IPS DF 4.7 (cell line): Measurements from ENCODE around the gene PPP6R3.
A peak's percentile ranks its signal among the peaks of the same experiment; 100 is the strongest.
"Not testable (repeated sequence)": the region's sequence is repeated elsewhere in the genome, so short reads cannot be mapped to it uniquely, and the experiment has no call there.

ENCODE experiments used
- DNase-seq: peaks from one replicate; pipeline ENCODE4 v3.0.0-alpha.2; 2013; ENCODE audit warnings: low spot score; ENCODE audit errors: extremely low read depth

The PPP6R3 gene

DNA sequence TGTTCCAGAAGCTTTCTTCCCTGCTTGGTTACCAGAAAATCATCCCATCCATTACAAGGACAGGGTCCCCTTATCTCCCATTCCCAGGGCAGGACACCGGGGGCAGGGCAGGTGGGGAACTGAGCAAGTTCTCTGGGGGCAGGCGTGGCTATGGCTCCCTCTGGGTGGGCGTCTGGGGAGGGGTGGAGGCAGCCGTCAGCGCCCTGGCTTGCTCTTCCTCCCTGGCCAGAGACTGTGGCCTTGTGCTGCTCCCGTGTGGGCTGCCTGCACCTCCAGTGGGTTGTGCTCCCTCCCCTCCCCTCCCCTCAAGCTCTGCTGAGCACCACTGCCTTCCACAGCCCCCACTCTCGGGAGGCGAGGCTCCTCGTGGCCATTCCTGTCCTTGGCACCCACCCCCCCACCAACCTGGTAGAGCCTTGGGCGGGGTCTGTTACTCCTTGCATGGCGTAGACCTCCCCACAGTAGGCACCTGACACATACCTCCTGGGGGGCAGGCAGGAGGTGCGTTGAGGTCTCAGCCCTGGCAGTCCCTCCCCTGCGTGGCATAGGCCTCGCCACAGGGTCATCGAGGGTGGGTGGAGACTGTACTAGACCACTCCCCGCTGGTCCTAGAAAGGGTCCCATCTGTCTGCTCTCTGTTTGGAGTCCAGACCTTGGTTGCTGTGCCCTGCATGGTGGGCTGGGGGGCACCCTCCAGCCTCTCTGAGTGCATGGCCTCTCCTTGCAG is 24.2 kb upstream of the PPP6R3 start:
- no peak for DNase-seq

DNA sequence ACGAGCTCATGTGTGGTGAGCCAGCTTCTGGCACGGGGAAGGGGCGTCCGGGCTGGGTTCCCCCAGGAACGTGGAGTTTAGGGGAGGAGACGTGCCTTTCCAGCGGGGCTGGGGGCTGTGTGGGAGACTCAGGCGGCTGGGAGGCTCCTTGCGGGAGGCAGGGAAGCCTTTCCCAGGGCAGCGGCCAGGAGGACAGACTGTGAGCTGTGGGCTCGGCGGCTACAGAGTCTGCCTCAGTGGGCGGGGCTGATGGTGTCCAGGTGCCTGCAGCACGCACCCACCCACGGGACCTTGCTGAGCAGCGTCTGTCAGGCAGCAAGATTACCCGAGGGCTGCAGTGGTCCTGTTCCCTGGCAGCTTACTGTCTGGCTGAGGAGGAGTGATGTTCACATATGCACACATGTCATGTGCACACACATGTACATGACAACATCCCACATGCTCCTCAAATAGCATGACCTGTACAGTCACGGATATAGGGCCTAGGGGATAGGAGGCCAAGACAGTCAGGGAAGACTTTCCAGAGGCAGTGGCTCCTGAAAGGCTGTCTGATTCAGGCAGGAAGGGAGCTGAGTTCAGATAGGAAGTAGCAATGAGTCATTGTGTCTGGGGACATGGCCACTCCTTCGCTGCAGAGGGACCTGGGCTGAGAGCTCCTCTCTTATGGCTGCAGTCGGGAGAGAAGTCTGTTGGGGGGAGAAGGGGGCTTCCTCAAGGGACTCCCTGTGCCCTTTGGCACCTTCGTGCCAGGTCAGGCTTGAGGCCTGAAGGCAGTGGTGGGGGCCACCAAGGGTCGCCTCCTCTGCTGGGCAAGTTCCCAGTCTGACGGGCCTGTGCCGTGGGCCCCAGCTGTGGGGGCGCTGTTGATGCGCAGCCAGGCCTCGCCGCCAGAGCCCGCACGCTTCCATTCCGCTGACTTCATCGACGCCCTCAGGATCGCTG is 23.3 kb upstream of the PPP6R3 start:
- DNase-seq, result no peak

DNA sequence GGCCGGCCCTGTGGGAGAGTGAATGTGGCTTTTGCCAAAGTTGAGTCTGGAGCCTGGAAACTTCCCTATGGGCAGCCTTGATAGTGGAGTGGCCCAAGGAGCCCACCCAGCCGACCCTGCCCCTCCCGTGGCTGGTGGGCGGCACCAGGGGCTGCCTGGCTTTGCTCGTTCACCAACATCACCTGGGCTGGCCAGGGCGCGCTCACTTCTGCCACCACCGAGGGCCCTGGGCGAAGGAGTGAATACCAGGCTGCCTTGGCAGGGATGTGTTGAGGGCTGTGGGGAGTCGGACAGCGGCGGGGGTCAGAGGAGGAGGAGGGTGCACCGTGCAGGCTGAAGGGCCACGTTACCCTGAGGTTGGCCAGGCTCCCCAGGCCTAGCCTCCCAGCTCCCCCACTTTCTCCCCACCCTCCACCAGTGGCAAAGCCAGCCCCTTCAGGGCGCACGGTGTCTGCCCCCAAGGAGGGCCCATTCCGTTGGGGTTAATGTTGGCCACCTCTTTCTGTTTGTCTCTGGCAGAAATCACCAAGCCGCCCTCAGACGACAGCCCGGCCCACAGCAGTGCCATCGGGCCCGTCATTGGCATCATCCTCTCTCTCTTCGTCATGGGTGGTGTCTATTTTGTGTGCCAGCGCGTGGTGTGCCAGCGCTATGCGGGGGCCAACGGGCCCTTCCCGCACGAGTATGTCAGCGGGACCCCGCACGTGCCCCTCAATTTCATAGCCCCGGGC is 22.5 kb upstream of the PPP6R3 start:
- DNase-seq, result no peak

DNA sequence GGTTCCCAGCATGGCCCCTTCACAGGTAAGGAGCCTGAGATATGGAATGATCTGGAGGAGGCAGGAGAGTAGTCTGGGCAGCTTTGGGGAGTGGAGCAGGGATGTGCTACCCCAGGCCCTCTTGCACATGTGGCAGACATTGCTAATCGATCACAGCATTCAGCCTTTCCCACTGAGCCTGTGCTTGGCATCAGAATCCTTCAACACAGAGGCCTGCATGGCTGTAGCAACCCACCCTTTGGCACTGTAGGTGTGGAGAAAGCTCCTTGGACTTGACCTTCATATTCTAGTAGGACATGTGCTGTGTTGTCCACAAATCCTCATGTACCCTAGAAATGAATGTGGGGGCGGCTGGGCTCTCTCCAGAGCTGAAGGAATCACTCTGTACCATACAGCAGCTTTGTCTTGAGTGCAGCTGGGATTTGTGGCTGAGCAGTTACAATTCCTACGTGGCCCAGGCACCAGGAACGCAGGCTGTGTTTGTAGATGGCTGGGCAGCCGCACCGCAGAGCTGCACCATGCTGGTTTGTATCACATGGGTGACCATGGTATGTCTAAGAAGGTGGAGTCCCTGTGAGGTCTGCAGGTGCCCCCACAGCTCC is 21.8 kb upstream of the PPP6R3 start:
- no peak for DNase-seq

DNA sequence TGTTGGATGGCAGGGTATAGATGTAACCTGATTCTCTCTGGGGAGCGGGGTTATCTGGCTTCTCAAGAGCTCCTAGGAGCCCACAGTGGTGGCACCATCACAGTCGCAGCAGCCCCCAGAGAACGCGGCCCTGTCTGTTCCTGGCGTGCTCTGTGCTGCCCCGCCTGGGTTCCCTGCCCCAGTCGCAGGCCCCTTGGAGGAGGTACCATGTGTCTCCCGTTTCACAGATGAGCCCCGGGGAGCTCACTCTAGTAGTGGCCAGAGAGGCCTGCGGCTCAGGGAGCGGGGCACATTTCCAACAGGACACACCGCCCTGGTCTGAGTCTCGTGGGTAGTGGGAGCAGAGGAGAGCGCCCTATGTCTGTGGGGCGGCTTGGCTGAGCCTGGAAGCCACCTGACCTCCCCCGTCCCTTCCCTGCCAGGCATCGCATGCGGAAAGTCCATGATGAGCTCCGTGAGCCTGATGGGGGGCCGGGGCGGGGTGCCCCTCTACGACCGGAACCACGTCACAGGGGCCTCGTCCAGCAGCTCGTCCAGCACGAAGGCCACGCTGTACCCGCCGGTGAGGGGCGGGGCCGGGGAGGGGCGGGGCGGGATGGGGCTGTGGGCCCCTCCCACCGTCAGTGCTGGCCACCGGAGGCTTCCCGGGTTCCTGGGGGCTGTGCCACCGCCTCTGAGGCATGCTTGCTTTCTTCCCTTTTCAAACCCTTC is 21.0 kb upstream of the PPP6R3 start:
- no peak for DNase-seq

DNA sequence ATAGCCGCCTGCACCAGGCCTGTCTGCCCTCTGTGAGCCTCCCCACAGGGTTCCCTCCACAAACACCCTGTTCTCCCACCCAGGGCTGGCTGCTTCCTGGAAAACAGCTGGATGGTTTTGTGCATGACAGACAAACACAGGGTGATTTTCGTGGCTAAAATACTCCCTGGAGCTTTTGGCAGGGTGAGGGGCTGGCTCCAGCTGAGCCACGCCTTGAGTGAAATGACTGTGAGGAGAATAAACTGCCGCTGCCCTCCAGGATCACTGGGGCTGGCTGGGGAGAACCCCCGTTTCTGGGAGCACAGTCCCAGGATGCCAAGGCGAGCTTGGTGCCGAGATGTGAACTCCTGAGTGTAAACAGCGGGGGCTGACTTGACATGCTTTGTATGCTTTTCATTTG is 20.3 kb upstream of the PPP6R3 start:
- no peak for DNase-seq

DNA sequence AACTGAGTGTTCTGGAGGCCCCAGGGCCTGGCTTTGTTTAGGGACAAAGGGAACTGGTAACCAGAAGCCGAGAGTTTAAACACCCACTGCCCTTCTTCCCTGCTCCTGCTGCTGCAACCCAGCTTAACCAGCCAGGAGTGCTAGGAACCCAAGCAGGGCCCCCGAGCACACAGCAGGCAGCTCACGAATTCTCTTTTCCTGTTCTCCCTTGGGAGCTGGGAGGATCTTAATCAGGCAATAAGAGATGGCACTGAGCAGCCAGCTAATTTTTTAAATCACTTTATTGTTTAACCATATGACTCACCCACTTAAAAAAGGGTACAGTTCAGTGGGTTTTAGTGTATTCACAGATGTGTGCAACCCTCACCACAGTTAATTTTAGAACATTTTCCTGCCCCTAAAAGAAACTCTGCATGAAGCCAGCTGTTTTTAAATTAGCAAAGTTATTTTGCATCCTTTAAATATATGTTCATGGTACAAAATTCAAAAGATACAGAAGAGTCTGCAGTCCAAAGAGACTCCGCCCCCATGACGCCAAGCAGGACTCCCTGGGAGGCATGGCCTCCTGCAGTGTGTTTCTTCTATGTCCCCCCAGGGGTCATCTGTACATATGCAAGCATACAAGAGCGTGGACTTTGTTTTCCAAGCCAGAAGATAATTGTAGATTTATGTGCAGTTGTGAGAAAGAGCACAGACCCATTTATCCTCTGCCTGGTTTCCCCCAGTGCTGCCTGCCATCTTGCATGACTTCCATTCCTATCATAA is 18.9 kb upstream of the PPP6R3 start:
- DNase-seq, result no peak

DNA sequence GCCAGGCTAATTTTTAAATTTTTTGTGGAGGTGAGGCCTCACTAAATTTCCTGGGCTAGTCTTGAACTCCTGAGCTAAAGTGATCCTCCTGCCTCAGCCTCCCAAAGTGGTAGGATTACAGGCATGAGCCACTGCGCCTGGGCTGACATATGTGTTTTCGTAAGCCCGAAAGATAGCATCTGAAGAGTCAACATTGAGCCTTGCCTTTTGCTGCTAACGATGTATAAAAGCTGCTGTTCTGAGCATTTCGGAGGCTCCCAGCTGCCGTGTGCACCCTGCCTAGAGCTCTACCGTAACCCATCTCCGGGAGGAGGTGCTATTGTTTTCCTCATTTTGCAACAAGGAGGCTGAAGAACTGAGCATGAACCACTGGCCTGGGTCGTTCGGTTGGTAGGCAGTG is 18.1 kb upstream of the PPP6R3 start:
- DNase-seq, result no peak

DNA sequence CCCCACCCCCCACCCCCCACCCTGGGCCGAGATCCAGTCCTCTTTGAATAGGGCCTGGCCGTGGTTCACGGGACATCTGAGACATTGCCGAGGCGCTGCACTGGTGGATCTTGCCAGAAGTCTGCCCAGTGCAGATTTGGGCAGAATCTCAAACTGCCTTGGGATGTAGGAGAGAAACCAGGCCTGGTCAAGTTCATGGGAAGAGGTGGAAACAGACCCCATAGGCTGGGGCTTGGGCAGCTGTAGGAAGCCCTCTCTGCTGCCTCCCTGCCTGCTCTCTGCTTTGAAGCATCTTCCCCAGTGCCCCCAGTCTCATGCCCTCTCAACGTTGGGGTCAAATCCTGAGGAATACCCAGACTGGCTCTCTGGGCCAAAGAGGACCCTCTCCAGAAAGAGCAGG is 16.0 kb upstream of the PPP6R3 start:
- no peak for DNase-seq

DNA sequence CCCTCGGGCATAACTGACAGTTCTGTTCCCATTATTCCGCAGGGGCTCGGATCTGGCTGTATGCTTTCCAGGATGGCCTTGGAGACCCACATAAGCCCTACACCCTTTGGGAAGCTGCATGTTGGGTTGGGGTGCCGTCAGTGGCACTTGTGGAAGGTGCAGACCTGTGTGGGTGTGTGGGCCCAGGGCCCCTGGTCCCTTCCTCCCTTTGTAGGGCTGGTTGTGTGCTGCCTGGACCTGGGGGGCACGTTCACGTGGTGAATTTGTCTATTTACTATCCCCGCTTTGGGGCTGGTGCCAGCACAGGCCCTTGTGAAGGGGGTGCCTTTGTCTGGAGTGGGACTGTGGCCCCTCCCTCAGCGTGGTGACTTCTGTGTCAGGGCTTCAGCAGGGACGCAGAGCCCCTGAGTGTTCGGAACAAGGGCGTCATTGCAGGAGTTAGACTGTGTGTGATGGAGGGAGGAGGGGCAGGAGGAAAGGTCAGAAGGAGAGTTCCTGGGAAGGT is 15.0 kb upstream of the PPP6R3 start:
- DNase-seq, result no peak

DNA sequence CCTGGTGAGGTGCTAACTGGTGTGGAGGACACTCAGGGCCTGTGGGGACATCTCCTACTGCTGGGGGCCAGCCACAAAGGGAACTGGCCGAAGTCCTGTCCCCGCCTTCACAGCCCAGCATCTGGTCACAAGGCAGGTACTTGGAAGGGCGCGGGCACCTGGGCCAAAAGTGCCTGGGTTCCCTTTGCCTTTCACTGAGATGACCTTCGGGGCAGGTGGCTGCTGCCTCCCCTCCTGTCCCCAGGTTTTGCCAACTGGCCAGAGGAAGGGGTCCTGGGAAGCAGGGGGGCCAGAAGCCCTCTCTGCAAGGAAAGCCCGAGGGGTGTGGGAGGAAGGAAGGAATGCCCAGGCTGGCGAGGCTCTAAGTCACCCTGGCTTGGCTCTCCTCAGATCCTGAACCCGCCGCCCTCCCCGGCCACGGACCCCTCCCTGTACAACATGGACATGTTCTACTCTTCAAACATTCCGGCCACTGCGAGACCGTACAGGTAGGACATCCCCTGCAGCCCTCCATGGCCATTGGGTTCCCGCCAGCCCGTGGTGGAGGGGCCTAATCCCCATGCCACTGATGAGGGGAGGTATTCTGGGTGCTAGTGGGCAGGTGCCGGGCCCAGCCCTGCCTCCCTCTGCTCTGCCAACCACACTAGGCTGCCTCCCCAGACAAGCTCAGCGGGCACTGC is 14.4 kb upstream of the PPP6R3 start:
- DNase-seq, result no peak

DNA sequence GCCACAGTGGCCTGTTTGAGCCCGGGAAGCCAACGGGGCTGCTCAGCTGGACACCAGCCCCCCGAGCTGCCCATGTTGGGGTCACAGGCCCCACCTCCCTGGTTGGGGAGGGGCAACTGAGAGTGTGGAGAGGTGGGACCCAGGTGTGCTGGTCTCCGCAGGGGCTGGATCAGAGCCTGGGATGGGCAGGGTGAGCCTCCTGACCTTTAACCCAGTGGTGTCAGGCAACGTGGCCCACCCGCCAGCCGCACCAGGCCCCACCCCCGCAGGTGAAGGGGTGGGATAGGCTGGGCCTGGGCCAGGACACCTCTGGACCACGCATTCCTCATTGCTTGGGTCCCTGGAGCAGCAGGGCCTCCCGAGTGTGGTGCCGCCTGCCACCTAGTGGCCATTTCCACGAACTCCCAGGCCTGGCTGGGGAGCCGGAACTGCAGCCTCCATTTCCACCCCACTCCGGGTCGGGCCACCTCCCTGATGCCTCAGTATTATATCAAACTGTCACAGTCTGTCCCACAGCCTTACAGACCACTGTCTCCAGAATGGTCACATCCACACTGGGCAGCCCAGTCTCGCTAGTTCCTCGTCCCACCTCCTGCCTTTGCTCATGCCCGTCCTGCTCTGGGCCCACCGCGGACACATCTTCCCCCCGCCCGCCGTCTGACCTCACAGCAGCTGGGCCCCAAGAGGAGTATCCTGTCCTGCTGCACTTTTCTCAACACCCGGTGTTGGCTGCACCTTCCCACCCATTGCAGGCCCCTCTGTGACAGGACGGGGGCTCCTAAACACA is 13.3 kb upstream of the PPP6R3 start:
- DNase-seq, result peak; percentile 49

DNA sequence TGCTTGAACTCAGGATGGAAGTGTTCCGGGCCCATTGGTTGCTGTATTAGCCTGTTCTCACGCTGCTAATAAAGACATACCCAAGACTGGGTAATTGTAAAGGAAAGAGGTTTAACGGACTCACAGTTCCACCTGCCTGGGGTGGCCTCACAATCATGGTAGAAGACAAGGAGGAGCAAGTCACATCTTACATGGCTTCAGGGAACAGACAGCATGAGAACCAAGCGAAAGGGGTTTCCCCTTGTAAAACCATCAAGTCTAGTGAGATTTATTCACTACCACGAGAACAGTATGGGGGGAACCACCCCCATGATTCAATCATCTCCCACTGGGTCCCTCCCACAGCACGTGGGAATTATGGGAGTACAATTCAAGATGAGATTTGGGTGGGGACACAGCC is 12.6 kb upstream of the PPP6R3 start:
- not testable (repeated sequence) for DNase-seq

DNA sequence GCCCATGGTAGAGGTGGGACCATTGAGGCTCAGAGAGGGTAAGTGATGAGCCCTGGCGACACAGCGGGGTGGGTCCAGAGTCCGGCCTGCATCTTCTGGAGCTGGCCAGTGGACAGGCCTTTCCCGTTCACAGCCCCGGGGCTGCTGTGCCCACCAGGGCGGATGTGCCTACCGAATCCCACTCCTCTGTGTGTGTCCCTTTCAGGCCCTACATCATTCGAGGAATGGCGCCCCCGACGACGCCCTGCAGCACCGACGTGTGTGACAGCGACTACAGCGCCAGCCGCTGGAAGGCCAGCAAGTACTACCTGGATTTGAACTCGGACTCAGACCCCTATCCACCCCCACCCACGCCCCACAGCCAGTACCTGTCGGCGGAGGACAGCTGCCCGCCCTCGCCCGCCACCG is 11.9 kb upstream of the PPP6R3 start:
- no peak for DNase-seq

DNA sequence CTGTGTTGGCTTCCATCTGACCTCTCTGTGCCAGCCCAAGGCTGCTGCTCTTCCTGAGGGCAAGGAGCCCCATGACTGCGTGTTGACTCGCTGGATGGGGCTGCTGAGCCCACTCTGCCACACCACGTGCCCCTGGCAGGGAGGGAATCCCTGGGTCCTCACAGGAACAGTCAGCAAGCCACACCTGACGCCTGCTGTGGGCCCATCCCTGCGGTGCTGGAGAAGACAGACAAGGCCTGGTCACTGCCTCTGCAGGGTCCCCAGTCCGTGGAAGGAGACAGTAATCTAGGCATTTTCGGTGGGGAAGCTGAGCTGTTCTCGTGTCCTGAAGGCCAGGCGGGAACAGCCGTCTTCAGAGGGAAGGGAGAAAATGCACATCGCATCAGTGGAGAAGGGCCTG is 10.6 kb upstream of the PPP6R3 start:
- no peak for DNase-seq

DNA sequence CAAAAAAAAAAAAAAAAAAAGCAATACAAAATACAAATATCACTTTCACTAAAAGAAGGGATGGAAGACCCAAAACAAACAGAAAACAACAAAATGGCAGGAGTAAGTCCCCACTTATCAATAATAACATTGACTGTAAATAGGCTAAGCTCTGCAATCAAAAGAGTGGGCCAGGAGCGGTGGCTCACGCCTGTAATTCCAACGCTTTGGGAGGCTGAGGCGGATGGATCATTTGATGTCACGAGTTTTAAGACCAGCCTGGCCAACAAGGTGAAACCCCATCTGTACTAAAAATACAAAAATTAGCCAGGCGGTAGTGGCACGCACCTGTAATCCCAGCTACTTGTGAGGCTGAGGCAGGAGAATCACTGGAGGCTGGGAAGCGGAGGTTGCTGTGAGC is 9.8 kb upstream of the PPP6R3 start:
- DNase-seq, result no peak

DNA sequence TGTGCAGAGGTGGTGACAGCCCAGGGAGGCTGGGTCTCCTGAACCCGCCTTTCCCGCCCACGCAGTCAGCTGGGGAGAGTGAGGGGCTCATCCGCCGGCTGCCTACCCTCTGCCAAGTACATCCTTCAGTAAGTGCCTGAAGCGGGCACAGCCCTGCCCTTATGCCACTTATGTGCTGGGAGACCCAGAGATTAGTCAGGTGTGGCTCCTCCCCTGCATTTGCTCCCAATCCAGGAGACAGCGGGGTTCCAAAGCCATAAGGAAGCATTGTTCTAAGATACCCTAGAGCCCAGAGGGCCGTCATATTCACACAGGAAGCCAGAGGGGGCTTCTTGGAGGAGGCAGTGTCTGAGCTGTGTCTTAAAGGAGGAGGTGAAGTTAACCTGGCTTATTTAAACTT is 5.8 kb upstream of the PPP6R3 start:
- DNase-seq, result no peak

DNA sequence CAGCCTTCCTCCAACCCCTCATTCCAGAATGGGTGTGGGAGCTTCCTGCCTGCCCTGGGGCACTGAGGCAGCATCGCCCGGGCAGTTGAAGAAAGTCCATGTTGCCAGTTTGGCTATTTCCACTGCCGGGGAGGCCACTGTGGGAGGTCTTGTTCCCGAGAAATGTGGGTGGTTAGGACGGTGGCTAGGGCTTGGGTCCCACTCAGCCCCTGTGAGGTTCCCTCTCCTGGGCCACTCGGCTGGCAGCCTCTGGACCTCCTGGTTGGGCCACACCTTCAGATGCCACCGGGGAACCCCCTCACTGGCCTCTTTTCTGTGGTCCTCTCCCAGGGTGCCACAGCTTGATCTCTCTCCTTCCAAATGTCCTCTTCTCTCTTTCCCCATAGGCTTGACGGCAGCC is 5.1 kb upstream of the PPP6R3 start:
- no peak for DNase-seq
